ENCODE results near the gene TNIK. TPM values are rescaled to one million over a fixed set of nuclear protein-coding genes. Genes with fewer than 3 reads are reported as not detected.

Gene TNIK
- total RNA-seq, 1 donor from 2014 or later: 76.7 TPM

DNA sequence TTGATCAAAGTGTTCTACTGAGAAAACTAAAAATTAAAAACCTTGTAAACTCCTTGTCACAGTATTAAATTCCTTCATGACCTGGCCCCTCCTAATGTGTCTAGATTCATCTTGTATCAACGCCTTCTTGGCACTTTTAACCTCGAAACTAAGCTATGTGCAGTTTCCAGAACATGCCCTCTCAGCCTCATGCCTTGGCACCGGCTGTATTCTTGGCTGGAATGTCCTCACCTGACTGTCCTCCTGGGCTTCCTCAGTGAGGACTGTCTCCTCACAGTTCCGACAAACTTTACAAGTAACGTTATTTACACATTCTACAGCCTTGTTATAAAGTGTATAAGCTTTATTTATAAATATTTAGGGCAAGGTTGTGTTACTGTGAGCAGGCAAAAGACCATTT lies 237.2 kb downstream of the TNIK start:
- no peak for DNase-seq

DNA sequence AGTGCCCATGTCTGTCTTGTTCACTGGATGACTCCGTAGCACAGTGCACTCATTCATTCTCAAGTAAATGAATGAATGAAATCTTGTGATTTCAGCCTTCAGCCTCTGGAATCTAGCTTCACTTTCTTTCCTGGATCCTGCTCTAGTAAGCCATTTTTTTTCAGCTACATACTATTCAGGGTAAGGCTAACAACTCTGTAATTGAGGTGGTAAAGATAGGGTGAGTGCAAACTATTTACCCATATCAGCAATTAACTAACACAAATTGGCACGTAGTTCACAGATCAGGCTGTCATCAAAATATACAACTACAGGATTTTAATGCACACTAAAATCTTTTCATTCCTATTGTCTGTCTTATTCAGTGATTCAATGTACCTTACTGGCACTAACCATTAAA lies 238.6 kb downstream of the TNIK start:
- no peak for DNase-seq

- DNase-seq: no peak
Measured at GRCh38 chr3:171221104-171221503, 239.1 kb downstream of the TNIK start.

DNA sequence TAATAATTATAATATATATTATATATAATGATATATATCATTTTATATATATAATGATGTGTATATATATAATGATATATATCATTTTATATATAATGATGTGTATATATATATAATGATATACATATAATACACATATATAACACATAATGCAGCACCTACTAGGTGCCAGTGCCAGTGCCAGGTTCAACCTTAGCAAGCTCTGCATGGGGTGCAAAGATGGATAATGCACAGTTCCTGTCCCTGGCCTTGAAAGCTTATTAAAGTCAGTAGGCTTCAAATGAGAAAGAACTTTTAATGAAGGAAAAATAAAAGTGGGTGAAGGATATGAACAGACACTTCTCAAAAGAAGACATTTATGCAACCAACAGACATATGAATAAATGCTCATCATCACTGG lies 240.9 kb downstream of the TNIK start:
- no peak for DNase-seq

DNA sequence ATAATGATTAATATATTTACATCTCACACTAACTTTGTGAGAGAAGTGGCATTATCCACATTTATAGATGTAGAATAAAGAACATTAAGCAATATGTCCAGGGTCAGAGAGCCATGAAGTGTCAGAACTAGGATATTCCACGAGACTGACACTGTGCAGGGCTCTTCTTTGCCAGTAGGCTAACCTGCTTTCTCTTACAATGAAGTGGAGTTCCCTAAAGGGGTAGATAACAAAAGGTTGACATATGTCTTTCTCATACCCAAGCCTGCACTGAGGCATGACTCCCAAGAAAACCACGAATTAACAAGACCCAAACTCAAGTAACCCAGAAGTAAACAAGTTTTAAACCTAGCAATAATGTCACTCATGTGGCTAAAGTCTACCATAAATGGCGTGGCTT lies 242.1 kb downstream of the TNIK start:
- no peak for DNase-seq

DNA sequence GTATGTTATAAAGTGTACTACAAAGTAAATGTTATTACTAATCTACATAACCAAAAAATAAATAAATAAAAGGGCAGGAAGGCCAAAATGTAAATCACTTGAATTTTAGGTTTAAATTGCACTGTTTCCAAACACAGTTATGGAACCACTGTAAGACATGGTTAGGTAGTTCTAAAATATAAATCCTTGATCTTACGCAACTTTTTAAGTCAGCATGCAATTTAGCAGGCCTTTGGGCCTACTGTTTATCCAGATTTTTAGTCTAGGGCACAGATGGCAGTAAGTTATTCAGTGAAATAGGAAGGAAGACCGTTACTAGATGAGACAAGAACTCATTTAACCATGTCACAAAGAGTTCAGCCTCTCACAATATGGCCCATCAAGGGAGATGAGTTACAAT lies 246.3 kb downstream of the TNIK start:
- no peak for DNase-seq

DNA sequence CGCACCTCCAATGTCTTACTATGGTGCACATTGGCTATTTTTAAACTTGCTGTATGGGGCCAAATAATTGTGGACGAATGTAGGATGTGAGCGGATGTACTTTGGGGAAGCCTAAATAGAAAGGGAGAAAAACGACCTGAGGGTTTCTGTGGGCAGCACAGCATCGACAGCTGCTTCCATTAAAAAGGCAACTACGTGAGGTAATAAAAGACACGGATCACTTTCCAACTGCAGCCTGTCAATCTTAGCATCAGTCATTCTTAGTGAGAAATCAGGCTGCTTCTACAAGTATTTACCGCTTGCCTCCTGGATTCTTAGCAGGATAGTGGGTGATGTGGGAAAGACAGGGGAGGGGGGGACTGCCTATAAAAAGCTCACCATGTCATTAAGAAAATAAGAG lies 247.0 kb downstream of the TNIK start:
- no peak for DNase-seq

- no peak for DNase-seq
Measured at GRCh38 chr3:171212648-171213047, 247.6 kb downstream of the TNIK start.

DNA sequence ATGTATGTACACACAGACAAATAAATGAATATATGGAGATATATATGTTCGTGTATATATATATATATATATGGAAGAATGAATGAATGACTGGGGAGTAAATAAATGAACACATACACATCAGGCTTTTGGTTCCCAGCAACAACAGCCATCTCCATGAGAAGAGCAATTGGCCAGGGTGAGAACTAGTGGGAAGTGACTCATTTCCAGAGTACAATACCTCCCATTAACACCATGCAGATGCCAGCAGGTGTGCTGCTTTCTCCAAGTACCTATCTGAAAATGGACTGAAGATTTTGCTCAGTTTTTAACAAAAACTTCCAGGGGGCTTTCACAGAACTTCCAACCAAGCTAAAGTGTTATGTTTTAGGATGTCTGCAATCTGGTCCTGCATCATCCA lies 253.9 kb downstream of the TNIK start:
- no peak for DNase-seq

DNA sequence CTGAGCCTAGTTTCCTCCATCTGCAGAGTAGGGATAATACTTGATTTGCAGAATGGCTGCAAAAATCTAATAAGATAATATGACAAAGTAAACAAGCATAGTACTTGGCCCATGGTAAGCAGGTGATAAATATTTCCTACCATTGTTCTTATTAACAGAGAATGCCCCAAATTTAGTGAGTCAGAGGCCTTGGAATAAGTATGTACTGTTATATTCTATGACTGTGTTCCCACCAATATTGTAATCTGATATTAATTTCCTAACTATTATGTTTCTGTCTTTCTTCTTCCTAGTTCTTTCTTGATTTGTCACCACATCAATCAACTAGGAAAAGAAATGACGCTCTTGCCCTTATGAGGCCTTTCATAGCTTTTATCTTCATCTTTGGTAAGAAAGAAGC lies 255.3 kb downstream of the TNIK start:
- no peak for DNase-seq

- DNase-seq: no peak
Measured at GRCh38 chr3:171201825-171202224, 258.4 kb downstream of the TNIK start.

DNA sequence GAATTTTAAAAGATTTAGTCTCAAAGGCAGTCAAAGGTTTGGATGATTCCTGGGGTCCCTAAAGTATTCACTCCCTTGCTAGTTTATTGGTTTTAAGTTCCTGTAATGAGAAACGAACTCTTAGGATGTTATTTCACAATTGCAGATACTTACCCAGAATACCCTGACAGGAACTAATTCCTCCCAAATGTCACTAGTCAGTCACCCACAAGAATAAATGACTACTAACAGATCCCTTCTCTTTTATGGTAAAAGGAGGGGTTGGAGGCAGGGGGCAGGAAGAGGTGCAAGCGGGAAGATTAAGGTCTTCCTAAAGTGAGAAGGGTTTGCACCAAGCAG lies 259.5 kb downstream of the TNIK start:
- no peak for DNase-seq

DNA sequence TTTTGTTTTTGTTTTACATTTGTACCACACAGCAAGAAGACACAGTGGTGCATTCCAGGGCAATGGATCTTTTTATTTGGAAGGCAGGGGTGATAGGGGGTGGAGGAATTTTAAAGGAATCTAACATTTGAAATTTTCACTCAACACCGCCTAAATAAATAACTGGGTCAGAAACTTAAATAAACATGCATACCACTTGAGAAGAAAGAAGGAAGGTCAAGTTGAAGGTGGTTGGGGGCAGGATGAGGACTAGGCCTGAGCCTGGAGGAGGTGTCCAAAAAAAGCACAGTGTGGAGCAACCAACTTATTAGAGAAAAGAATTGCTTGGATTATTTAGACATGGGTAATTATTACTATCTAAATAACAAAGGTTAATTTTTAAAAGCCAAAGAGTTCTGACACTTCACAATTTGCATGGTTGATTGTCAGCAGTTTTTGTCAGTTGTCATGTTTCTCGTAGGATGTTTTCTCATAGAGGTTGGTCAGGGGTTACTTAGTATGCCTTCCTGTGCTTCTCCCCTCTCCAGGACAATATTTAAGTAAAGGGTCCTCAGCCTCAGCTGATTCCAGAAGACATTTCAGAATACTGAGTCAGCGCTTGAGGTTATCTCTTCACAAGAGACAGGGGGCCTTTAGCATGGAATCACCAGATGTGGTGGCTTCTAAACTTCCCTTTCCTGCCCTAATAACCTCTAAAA lies 260.0 kb downstream of the TNIK start:
- no peak for DNase-seq

- no peak for DNase-seq
Measured at GRCh38 chr3:171199473-171199829, 260.8 kb downstream of the TNIK start.

DNA sequence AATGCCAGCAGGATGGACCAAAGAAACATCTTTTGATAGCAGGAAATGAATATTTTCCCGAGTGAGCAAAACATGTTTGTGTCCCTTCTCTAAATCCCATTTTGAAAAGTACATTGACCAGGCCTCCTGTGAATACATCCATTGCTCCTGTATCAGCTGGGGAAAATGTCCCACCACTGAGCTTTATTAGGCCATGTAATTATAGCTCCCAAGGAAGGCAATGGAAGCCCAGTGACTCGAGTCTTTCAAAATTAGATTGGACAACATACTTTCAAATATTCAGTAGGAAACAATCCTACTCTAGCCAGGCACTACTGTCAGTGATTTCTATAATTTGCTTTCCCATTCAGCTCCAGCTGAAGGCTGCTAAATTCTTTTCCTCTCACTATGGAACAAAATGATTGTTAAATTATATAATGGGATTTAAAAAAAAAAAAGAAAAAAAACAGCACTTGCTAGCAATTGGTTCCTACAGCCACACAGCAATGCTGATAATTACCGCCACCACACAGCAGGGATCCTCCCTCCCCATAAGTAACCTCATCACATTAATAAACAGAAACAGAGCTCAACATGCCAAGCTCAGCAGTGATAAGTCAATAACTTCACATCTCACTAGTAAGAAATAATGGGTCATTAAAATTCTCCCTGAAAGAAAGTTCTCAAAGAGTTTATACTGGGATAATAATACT lies 261.3 kb downstream of the TNIK start:
- DNase-seq: no peak

DNA sequence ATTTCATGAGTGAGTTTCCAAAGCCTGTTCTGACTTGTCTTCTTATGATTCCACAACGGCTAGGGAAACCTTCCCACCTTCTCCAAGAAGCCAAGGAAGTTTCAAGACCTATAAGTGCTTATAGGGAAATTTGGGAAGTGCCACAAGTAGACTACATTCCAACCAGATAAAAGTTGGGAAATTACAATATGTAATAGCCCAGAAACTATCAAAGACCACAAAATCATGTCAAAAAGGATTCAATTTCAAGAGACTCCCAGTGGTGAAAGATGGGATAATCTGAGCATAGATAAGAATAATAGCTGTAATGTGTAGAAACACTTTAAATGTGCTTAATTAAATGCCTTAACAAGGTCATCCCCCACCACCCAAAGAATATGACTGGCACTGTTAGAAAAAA lies 264.5 kb downstream of the TNIK start:
- DNase-seq: no peak

DNA sequence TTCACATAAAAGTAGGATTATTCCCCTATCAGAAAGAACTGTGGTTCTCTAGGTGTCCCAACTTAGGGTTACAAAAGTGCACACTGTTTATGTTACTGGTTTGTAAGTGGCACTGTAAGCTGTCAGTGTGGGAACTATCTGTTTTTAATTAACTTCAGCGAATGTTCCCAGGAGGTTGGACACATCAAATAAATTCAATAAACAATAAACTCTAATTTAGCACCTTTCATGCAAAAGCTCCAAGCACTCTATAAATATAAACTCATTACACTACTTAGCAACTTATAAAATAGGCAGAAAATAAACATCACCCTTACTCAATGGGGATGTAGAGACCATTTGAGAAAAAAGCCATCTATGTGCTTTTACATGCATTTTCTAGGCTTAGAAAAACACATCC lies 265.2 kb downstream of the TNIK start:
- DNase-seq: no peak

DNA sequence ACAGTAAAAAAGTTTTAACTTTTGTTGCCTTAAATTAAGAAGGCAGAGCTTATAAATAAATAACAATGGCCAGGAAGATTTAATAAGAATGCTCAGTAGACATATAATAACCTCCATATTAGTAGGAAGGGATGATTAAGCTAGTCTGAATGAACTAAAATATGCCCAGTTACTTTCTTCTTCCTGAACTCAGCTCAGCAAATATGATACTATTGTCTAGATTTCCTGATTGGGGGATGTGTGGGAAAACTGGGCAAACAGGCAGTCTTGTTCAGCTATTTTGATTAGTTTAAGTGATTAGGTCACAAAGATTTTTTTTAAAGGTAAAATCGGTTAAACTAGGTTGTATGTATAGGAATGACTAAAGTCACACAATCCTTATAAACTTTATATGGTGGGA lies 266.5 kb downstream of the TNIK start:
- DNase-seq: no peak

DNA sequence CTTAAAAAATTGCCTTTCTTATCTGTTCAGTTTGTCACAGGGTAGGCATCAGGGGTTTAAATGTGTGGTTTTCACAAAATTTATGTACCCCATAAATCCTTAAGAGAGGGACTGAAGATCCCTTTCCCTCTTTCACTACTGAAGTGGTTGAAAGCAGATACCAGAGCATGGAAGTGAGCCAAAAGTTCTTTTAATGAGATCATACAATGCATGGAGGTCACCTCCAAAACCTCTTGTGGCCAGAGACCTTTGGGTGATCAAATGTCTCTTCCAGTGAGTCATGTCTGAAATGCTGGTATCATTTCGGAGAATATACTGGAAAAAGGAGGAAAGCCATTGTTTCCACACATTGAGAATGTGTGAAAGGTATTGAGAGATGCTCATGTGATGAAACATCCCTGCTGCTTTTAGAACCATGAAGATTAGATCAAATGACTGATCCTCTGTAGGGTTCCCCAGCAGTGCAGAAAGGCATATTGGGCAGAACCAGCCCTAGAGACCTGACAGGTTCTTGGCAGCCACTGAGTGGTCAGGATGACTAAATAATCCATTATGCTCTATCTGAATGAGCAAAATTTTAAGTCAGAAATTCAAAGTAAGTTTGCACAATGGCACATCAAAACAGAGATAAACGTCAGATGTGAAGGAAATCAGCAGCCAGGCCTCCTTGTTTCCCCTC lies 267.9 kb downstream of the TNIK start:
- no peak for DNase-seq

DNA sequence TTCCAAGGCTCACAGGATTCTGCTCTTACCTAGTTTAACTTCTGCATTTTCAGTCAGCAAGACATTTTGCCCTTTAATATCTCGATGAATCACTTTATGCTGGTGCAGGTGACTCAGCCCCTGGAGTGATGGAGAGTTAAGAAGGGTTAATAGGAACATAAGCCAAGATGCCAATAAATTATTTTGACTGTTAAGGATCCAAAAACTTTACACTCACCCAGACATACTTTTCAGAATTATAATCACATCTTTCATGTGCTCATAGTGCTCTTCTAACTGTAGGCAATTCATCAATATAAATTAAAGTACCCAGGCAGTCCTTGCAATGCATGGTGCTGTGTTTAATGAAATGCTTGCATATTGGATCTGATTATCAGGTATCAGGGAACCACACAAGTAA lies 269.5 kb downstream of the TNIK start:
- DNase-seq: no peak

- no peak for DNase-seq
Measured at GRCh38 chr3:171189394-171190080, 270.7 kb downstream of the TNIK start.

DNA sequence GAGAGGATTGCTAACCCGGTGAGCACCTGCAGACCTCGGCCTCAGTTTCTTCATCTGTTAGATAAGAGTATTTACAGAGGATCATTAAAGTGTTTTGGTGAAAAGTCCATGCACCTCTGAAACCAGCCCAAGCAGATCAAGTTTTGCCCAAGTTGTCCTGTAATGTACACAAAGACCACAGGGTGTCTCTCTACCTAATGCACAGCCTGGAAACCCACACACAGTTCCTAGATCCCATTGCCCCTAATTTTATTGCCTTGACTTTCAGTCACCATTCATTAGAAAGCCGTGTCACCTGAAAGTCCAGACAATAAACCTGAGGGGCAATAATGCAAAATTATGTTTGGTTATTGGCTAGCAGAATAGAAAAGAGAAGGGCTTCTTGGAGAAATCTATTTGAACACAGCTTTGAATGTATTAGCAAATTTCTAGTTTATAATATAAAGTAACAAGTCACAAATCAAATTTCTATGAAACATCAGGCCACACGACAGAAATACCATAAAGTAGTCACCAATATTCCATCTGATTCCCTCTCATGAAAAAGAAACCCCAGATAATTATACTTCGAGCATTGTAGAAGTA lies 272.4 kb downstream of the TNIK start:
- DNase-seq: no peak
